Activated T-helper 9 cell treated with anti-CD3 and anti-CD28 coated beads, Interleukin-2, amount 50 U/mL, for 16 hours (primary cell): ENCODE measurements around the gene VAPA.

Experiments
- DNase-seq: peaks from one replicate; pipeline ENCODE4 v3.0.0-alpha.2; 2020; ENCODE audit warnings: low read depth

VAPA gene

DNA sequence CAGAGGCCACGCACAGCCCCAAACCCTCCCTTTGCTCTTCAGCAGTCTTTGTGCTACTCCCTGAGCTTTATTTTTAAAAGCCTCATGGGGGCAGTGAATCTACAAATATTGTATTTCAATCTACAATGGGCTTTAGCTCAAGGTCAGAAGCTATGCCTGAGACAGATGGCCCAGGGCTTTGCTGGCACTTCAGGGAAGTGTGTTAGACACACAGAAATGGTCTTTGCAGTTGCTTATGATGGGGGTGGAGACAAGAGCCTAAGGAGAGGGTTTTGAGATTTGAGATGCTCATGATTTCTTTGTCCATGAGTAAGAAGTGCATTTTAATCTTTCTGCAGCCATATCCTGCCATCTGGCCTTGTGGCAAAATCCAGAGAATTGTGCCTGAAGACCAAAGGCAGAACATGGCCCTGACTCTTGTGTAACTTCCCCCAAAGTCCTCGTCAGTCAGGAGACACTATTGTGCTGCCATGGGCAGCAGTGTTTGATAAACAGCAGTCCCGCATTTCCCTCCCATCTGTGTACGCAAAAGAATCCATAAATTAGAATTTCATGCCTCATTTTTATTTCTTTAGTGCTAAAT is 92.6 kb downstream of the VAPA start:
- no peak for DNase-seq

- no peak for DNase-seq
Measured at GRCh38 chr18:10008006-10008647, 94.3 kb downstream of the VAPA start.
